Muscle layer of duodenum (tissue), 2 donors: ENCODE measurements around the gene C20orf144.
A peak's percentile ranks its signal among the peaks of the same experiment; 100 is the strongest.

ENCODE experiments used
- H3K27ac ChIP-seq: one replicate; pipeline ENCODE4 v1.7.0; 2013; ENCODE audit warnings: mild to moderate bottlenecking, low read length
- H3K27me3 ChIP-seq: one replicate; pipeline ENCODE4 v1.7.0; 2013; ENCODE audit warnings: low read depth, mild to moderate bottlenecking, control low read depth, low read length
- H3K36me3 ChIP-seq, 2 donors: one replicate each; pipeline ENCODE4 v1.7.0; 2013; ENCODE audit warnings: low read length in 2 of 2, control low read depth in 1 of 2, mild to moderate bottlenecking in 1 of 2; ENCODE audit not compliant: insufficient read depth in 2 of 2, control insufficient read depth in 1 of 2
- H3K4me1 ChIP-seq, 2 donors: one replicate each; pipeline ENCODE4 v1.7.0; 2013; ENCODE audit warnings: low read length in 2 of 2, mild to moderate bottlenecking in 2 of 2, control low read depth in 1 of 2, moderate library complexity in 1 of 2; ENCODE audit not compliant: insufficient read depth in 2 of 2, control insufficient read depth in 1 of 2
- H3K4me3 ChIP-seq, 2 donors: one replicate each; pipeline ENCODE4 v1.7.0; 2013; ENCODE audit warnings: low read length in 2 of 2, low read depth in 1 of 2, mild to moderate bottlenecking in 1 of 2
- H3K9me3 ChIP-seq, 2 donors: one replicate each; pipeline ENCODE4 v1.7.0; 2013; ENCODE audit warnings: low read length in 2 of 2, control low read depth in 1 of 2, mild to moderate bottlenecking in 1 of 2; ENCODE audit not compliant: control insufficient read depth in 1 of 2
- donor health status: healthy.

C20orf144 gene

DNA sequence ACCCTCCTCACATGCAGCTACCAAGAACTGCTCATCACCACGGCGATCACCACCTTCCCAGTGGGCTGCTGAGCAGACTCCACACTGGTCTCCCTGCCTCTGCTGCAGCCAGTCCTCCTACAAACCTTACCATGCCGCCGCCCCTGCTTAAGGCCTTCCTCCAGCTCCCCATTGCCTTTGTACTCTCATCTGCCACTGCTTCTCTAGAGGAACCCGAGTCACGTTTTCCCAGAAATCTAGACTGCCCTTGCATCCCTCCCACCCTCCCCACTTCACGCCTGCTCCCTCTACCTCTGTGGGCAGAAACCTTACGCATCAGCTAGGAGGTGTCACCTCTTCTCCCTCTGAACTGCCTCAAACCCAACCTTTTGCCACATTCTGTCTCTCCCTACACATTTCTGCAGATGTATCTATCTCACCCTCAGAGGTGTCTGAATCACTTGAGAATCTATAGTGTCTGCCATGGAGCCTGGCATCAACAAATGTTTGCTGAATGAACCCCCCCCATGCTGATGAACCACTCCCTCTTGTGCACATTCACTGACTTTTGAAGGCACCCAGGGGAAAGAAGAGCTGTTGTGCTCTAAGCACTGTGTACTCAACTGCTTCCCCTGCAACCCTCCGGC is 19.7 kb downstream of the C20orf144 start:
- H3K4me1 ChIP-seq, result peaks cover 3 to 21% of the 10 kb centered on the region in 2 donors
- no peaks in the 10 kb centered on the region for H3K27me3 ChIP-seq

DNA sequence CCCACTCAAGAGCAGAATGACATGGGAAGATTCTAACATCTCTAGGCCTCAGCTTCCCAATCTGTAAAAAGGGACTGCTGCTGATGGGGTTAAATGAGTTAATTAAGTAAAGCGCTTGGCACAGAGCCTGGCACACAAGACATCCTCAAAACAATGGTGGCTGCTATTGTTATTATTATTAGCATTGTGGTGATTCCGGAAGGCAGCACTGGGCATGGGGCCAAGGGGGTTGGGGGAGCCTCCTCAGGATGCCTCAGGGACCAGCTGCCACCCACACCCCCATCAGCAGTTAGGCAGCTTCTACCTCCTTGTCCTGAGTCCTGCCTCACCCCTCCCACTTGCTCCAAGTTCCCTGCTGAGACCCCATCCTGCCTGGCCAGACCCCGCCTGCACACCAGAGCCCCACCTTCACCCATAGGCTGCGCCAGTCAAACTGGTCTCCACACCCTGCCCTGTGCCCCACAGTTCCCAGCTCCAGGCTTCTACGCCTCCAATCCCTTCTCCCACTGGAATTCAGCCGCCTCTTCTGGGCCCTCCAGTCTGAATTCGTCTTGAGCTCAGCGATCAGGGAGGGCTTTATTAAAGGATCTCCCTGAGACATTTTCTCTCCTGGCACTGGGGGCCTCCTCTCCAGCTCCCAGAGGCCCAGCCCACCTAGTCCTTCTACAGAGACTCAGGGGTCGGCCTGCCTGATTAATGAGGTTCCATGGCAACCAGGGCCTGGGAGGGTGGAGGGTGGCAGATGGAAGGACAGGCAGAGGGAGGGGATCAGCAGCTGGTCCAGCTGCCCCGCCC is 22.6 kb downstream of the C20orf144 start:
- Histone ChIP-seq H3K4me3 (peak overlapping the region; percentile 30 to 47), H3K36me3 (no peaks in the 10 kb centered on the region), H3K9me3 (no peaks in the 10 kb centered on the region), H3K27me3 (no peaks in the 10 kb centered on the region), H3K27ac (peak overlapping the region; percentile 21), H3K4me1 (peaks cover 5 to 18% of the 10 kb centered on the region in 2 donors)

More for the DNA sequence above, 19.7 kb downstream of the C20orf144 start:
- Histone ChIP-seq H3K27ac (no peak overlapping the region), H3K4me3 (no peak overlapping the region), H3K36me3 (no peaks in the 10 kb centered on the region), H3K9me3 (no peaks in the 10 kb centered on the region)

DNA sequence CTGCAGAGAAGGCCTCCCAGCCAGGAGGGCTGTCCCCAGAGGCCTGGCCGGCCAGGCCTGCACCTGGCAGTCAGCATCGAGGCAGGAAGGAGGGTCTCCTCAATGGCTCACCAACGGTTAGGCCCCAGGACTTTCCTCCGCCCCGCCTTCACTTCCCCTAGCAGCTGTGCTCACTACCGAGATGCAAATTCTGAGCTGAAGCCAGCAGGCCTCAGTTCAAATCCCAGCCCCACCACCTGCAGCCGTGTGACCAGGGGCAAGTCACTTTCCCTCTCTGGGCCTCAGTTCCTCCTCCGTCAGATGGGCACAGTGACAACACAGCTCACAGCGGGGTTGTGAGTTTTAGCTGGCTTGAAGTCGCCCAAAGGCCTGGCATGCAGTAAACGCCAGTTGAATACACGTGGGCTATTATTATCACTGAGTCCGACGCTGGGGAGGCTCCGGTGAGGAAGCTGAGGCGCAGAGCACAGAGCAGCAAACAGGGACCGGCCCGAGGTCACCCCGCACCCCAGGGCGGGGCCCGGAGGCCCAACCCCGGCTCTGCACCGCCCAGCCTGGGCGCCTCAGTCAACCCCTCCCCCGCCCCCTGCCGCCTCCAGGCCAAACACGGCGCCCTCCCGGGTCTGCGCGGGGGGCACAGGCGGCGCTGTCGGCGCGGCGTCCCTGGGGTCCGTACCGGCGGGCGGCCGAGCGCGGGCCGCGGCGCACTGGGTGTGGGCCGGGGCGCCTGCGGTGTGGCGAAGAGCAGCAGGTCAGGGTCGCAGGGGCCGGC is 23.4 kb downstream of the C20orf144 start:
- H3K4me3 ChIP-seq, result peak overlapping the region; percentile 30 to 47
- peaks cover 5 to 18% of the 10 kb centered on the region in 2 donors for H3K4me1 ChIP-seq
- no peaks in the 10 kb centered on the region for H3K9me3 ChIP-seq
- no peaks in the 10 kb centered on the region for H3K27me3 ChIP-seq
- H3K27ac ChIP-seq, result peak overlapping the region; percentile 21
- no peaks in the 10 kb centered on the region for H3K36me3 ChIP-seq

DNA sequence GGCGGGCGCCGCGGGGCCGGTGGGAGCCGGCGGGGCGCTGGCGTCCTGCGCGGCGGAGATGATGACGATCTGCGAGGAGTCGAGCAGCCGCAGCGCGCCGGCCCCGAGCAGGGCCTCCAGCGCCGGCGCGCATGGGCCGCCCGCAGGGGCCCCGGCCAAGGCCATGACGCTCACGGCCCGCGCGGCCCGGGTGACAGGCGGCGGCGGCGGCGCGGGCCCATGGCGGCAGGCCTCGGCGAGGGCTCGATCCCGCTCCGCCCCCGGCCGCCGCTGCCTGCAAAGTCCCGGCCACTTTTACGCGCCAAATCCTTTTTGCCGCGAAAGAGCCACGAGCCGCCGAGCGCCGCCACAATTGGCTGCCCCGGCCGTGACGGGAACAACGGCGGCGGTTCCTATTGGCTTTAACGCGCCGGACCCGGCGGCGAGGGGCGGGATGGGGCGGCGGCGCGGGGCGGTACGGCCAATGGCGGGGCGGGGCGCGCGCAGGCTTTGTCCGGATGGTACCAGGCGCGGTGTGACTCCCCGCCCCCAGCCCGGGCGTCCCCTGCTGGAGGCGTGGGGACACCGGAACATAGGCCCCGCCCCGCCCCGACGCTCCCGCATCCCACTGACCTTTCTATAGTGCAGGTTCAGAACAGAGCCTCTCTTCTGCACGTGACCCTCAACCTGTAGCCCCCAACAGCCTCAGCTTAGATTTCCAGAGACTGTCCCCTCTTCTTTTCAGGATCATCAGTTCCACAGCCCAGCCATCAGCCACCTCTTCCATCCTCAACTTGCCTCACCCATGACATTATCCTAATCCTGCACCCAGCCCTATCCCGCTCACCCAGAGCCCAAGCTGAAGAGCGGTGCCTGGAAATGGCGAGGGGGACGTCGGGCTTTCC is 24.2 kb downstream of the C20orf144 start, which contains the start of gene E2F1:
E2F1 (minus strand) TSS at position 286 of the 884 bp plus-strand sequence; CDS start at position 165, 121 bp downstream.
- H3K9me3 ChIP-seq, result no peaks in the 10 kb centered on the region
- H3K4me1 ChIP-seq, result peaks cover 5 to 18% of the 10 kb centered on the region in 2 donors
- H3K4me3 ChIP-seq, result peak within 1 kb of the TSS; percentile 44 to 53
- no peak within 1 kb of the TSS for H3K27ac ChIP-seq
- no peaks in the 10 kb centered on the region for H3K27me3 ChIP-seq
- H3K36me3 ChIP-seq, result no peaks in the 10 kb centered on the region

DNA sequence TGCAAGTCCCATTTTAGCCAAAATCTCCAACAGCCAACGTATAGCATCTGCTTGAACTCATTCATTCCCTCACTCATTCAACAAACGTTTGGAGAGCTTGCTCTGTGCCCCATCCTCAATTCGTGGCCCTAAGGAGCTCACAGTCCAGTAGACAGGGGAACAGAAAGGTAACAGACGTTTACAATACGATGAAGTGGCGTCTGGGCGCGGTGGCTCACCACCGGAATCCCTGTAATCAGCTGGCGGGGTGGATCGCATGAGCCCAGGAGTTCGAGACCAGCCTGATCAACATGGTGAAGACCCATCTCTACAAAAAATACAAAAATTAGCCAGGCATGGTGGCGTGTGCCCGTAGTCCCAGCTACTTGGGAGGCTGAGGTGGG is 24.8 kb downstream of the C20orf144 start:
- Histone ChIP-seq H3K9me3 (no peaks in the 10 kb centered on the region), H3K36me3 (no peaks in the 10 kb centered on the region), H3K27me3 (no peaks in the 10 kb centered on the region), H3K4me1 (peaks cover 5 to 18% of the 10 kb centered on the region in 2 donors), H3K4me3 (peak overlapping the region; percentile 44 to 53), H3K27ac (no peak overlapping the region)

DNA sequence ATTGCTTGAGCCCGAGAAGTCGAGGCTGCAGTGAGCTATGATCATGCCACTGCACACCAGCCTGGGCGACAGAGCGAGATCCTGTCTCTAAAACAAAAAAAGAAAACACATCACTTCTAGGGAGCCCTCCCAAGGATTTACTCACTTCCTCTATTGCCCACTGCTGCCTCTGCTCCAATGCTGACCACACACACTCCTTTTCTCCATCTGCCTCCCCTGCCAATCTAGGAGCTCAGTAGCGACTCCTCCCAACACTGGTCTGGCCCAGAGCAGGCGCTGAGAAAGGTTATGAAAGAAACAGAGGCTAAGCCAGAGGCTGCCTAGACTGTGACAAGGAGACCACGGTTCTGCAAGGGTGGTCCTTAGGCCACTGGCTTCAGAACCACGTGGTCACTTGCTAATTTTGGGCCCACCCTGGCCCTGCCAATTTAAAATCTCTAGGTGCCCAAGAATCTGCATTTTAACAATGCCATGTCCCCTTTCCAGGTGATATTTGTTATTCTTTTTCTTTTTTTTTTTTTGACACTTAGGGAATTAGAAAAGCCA is 25.3 kb downstream of the C20orf144 start:
- peaks cover 5 to 18% of the 10 kb centered on the region in 2 donors for H3K4me1 ChIP-seq
- no peaks in the 10 kb centered on the region for H3K36me3 ChIP-seq
- H3K4me3 ChIP-seq, result no peak overlapping the region
- no peaks in the 10 kb centered on the region for H3K9me3 ChIP-seq
- no peak overlapping the region for H3K27ac ChIP-seq
- no peaks in the 10 kb centered on the region for H3K27me3 ChIP-seq

DNA sequence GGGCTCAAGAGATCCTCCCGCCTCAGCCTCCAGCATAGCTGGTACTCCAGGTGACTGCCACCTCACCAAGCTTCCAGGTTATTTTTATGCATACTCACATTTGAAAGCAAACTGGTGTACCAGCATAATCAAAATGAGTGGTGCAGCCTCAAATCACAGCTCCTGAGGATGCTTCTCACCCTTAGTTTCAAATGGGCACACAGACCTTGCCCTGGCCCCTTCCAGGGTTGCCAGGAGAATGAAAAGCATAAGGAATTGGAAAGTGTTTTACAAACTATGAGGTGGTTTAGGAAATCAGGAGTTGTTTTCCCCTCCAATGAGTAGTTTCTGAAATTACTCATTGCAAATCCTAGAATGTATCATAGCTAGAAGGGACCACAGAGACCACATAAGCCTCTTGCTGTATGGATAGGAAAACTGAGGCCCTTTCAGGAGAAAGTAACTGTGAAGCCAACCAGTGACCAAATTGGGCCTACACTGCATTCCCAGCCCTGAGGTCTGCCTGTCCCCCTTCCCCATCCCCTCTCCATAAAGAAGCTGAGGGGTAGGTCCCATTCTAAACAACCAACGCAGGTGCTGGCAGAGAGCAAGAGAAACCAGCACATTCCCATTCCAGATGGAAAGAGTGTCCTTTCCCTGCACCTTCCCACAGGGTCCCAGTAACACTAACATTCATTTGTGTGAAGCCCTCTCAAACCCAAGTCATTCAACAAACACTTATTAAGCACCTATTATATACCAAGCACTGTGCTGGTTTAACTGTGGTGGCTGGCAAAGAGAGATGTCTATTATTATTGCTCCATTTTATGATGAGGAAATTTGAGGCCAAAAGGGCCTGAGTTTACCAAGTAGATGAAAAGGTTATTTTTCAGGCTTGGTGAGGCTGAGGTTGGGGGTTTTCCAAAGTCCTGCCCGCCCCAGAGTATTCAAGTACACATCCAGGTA is 26.1 kb downstream of the C20orf144 start:
- Histone ChIP-seq H3K36me3 (no peaks in the 10 kb centered on the region), H3K27me3 (no peaks in the 10 kb centered on the region), H3K9me3 (no peaks in the 10 kb centered on the region), H3K4me1 (peaks cover 5 to 18% of the 10 kb centered on the region in 2 donors), H3K4me3 (no peak overlapping the region), H3K27ac (no peak overlapping the region)

DNA sequence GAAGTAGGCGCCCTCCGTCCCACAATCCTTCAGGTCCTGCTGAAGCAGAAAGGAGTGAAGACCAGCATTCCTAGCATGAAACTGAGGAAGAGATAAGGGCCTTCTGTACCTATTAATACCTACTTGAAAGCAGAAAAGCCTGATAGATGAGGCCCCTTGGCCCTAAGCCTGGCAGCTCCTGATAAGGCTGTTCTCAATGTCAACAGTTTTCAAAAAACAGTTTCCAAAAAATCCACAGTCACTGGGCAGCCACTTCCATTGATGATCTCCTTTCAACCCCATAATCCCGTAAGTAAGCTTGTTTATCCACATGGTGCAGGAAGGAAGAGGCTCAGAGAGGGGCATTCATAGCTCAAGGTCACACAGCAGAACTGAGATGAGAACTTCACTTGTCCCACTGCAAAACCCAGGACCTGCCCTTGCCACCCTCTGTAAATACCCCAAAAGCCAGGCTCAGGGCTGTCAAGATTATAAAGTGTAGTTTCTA is 26.9 kb downstream of the C20orf144 start:
- Histone ChIP-seq H3K27ac (no peak overlapping the region), H3K4me3 (no peak overlapping the region)

DNA sequence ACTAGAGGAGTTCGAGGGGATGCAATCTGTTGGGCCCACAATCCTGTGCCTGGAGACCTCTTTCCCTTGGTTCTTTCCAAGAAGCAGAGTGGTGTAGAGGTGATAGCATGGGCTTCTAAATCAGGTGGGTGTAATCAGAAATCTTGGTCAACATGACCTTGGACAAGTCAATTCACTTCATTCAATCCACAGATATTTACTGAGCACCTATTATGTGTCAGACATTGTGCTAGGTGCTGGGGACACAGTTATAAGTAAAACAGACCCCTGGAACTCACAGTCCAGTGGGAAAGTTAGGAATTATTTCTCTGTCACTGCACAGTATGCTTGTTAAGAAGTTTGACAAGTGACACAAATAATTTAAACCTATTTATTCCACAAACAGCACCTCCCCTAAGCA is 27.4 kb downstream of the C20orf144 start:
- no peaks in the 10 kb centered on the region for H3K36me3 ChIP-seq
- H3K27ac ChIP-seq, result no peak overlapping the region
- H3K27me3 ChIP-seq, result no peaks in the 10 kb centered on the region
- peaks cover 5 to 26% of the 10 kb centered on the region in 2 donors for H3K4me1 ChIP-seq
- no peaks in the 10 kb centered on the region for H3K9me3 ChIP-seq
- no peak overlapping the region for H3K4me3 ChIP-seq

More for the DNA sequence above, 26.9 kb downstream of the C20orf144 start:
- Histone ChIP-seq H3K27me3 (no peaks in the 10 kb centered on the region), H3K9me3 (no peaks in the 10 kb centered on the region), H3K36me3 (no peaks in the 10 kb centered on the region), H3K4me1 (peaks cover 5 to 21% of the 10 kb centered on the region in 2 donors)
